Trophoblast cell (in vitro differentiated cells and primary cell): ENCODE results near the gene PCF11.

ENCODE experiments used
- DNase-seq, 2 donors: peaks; one replicate each; pipeline ENCODE4 v3.0.0-alpha.2; 2016
- H2AFZ ChIP-seq: 2 replicates; pipeline ENCODE4 v1.6.1; 2013; ENCODE audit warnings: low read length, moderate library complexity, mild to moderate bottlenecking; ENCODE audit not compliant: insufficient read depth, poor library complexity
- H2AK5ac ChIP-seq: 2 replicates; pipeline ENCODE4 v1.6.1; 2013; ENCODE audit warnings: mild to moderate bottlenecking, low read length
- H2BK120ac ChIP-seq: 2 replicates; pipeline ENCODE4 v1.6.1; 2013; ENCODE audit warnings: low read length, mild to moderate bottlenecking, moderate library complexity; ENCODE audit not compliant: insufficient read depth, poor library complexity
- H2BK12ac ChIP-seq: 2 replicates; pipeline ENCODE4 v1.6.1; 2013; ENCODE audit warnings: mild to moderate bottlenecking, low read length, moderate library complexity
- H2BK5ac ChIP-seq: 2 replicates; pipeline ENCODE4 v1.6.1; 2013; ENCODE audit warnings: low read length, low read depth, moderate library complexity, mild to moderate bottlenecking; ENCODE audit not compliant: poor library complexity
- H3K14ac ChIP-seq: 2 replicates; pipeline ENCODE4 v1.6.1; 2013; ENCODE audit warnings: mild to moderate bottlenecking, low read length
- H3K18ac ChIP-seq: 2 replicates; pipeline ENCODE4 v1.6.1; 2013; ENCODE audit warnings: mild to moderate bottlenecking, low read length
- H3K23ac ChIP-seq: 2 replicates; pipeline ENCODE4 v1.6.1; 2013; ENCODE audit warnings: low read length
- H3K27ac ChIP-seq: 2 replicates; pipeline ENCODE4 v1.5.1; 2013; ENCODE audit warnings: low read depth, mild to moderate bottlenecking, inconsistent platforms, low read length, moderate library complexity
- H3K27me3 ChIP-seq: 2 replicates; pipeline ENCODE4 v1.6.1; 2013; ENCODE audit warnings: inconsistent platforms, mild to moderate bottlenecking, low read length, moderate library complexity; ENCODE audit not compliant: insufficient read depth
- H3K36me3 ChIP-seq, 2 experiments: 1 replicate in 1 of 2; 2 replicates in 1 of 2; pipeline ENCODE4 v1.6.1; 2013; ENCODE audit warnings: low read length in 2 of 2, mild to moderate bottlenecking in 2 of 2, moderate library complexity in 1 of 2; ENCODE audit not compliant: insufficient read depth in 2 of 2, control insufficient read depth in 1 of 2
- H3K4ac ChIP-seq: 2 replicates; pipeline ENCODE4 v1.6.1; 2013; ENCODE audit warnings: low read depth, mild to moderate bottlenecking, low read length, moderate library complexity
- H3K4me1 ChIP-seq, 2 experiments: 1 replicate in 1 of 2; 2 replicates in 1 of 2; pipeline ENCODE4 v1.6.1; 2013; ENCODE audit warnings: low read length in 2 of 2, mild to moderate bottlenecking in 2 of 2, moderate library complexity in 1 of 2; ENCODE audit not compliant: insufficient read depth in 2 of 2, control insufficient read depth in 1 of 2
- H3K4me2 ChIP-seq: 2 replicates; pipeline ENCODE4 v1.6.1; 2013; ENCODE audit warnings: inconsistent platforms, mild to moderate bottlenecking, low read length, moderate library complexity
- H3K4me3 ChIP-seq: 2 replicates; pipeline ENCODE4 v1.5.1; 2013; ENCODE audit warnings: mild to moderate bottlenecking, low read depth, low read length, inconsistent platforms
- H3K79me1 ChIP-seq: one replicate; pipeline ENCODE4 v1.6.1; 2013; ENCODE audit warnings: low read length
- H3K79me2 ChIP-seq: 2 replicates; pipeline ENCODE4 v1.6.1; 2013; ENCODE audit warnings: low read length, mild to moderate bottlenecking; ENCODE audit not compliant: control insufficient read depth, insufficient read depth, poor library complexity
- H3K9ac ChIP-seq: 2 replicates; pipeline ENCODE4 v1.6.1; 2013; ENCODE audit warnings: mild to moderate bottlenecking, low read length
- H3K9me3 ChIP-seq: 2 replicates; pipeline ENCODE4 v1.6.1; 2013; ENCODE audit warnings: low read depth, mild to moderate bottlenecking, control low read depth, inconsistent platforms, low read length; ENCODE audit not compliant: insufficient read depth
- H4K12ac ChIP-seq: 2 replicates; pipeline ENCODE4 v1.6.1; 2013; ENCODE audit warnings: low read depth, mild to moderate bottlenecking, low read length, moderate library complexity
- H4K8ac ChIP-seq: 2 replicates; pipeline ENCODE4 v1.6.1; 2013; ENCODE audit warnings: low read depth, mild to moderate bottlenecking, low read length, moderate library complexity
- H4K91ac ChIP-seq: one replicate; pipeline ENCODE4 v1.6.1; 2013; ENCODE audit warnings: low read depth, mild to moderate bottlenecking, low read length, moderate library complexity
- WGBS: extraction: QIAGEN DNeasy Blood & Tissue Kit; methylation state at CpG from one replicate; pipeline ENCODE4 v1.1.7; 2013; ENCODE audit warnings: missing lambda C conversion rate; ENCODE audit not compliant: insufficient read length, insufficient coverage; ENCODE audit errors: extremely low coverage; 5-methylcytosine and 5-hydroxymethylcytosine counted together

PCF11 gene

DNA sequence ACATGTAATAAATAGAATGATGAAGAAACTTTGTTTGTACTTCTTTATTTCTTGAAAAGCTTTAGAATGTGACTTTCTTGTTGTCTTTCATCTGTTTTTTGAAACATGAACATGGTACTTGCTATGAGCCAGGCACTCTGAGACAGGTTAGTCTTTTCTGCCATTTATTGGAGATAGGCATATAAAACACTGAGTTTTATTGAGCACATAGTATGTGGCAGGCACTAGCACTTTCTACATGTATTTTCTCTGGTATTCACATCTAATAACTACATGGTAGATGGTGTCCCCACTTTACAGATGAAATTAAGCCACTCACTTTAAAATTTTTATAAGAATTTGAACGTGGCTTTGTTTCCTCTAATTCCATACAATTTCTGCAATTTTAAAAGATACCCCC is 28.8 kb downstream of the PCF11 start:
- Histone ChIP-seq H2BK12ac (no peak overlapping the region), H3K4me3 (no peak overlapping the region), H4K8ac (no peak overlapping the region), H3K18ac (no peak overlapping the region), H3K79me1 (no peaks in the 10 kb centered on the region), H3K23ac (no peak overlapping the region), H4K12ac (no peak overlapping the region), H3K14ac (no peak overlapping the region), H3K36me3 (peaks cover 18 to 22% of the 10 kb centered on the region in 2 experiments), H3K27ac (no peak overlapping the region), H3K9me3 (no peaks in the 10 kb centered on the region), H2AK5ac (no peak overlapping the region), H3K27me3 (no peaks in the 10 kb centered on the region), H2BK5ac (no peak overlapping the region), H2BK120ac (no peak overlapping the region), H3K4me2 (no peak overlapping the region), H4K91ac (no peak overlapping the region), H3K4ac (no peak overlapping the region), H2AFZ (no peak overlapping the region), H3K4me1 (no peaks in the 10 kb centered on the region), H3K9ac (no peak overlapping the region), H3K79me2 (no peaks in the 10 kb centered on the region)
- no peak for DNase-seq
- no CpG with 5 or more reads among the region's 1 CpG for WGBS

DNA sequence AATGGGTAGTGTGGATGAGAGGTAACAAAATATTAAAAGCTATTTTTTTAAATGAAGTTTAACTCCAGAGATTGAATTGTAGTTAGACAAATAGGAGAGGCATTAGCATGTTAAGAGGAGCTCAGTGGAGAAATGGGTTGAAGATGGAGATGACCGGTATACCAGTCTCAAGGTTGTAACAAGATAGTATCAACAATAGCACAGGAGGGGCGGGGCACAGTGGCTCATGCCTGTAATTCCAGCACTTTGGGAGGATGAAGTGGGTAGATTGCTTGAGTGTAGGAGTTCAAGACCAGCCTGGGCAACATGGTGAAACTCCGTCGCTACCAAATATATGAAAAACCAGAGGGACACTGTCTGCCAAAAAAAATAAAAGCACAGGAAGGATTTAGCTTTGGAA is 30.5 kb downstream of the PCF11 start:
- no peaks in the 10 kb centered on the region for H3K4me1 ChIP-seq
- H2BK12ac ChIP-seq = no peak overlapping the region
- no peak overlapping the region for H2BK120ac ChIP-seq
- H3K18ac ChIP-seq = no peak overlapping the region
- WGBS = no CpG with 5 or more reads among the region's 4 CpGs
- no peak overlapping the region for H2AFZ ChIP-seq
- no peaks in the 10 kb centered on the region for H3K79me1 ChIP-seq
- H4K8ac ChIP-seq = no peak overlapping the region
- no peak overlapping the region for H3K14ac ChIP-seq
- no peak overlapping the region for H3K4ac ChIP-seq
- H3K36me3 ChIP-seq = peaks cover 22 to 23% of the 10 kb centered on the region in 2 experiments
- no peaks in the 10 kb centered on the region for H3K27me3 ChIP-seq
- no peaks in the 10 kb centered on the region for H3K9me3 ChIP-seq
- H3K23ac ChIP-seq = no peak overlapping the region
- DNase-seq = peak in 1 of 2 donors; percentile 14
- no peak overlapping the region for H4K91ac ChIP-seq
- no peak overlapping the region for H3K9ac ChIP-seq
- no peak overlapping the region for H2BK5ac ChIP-seq
- no peak overlapping the region for H3K4me2 ChIP-seq
- no peak overlapping the region for H4K12ac ChIP-seq
- H3K79me2 ChIP-seq = no peaks in the 10 kb centered on the region
- no peak overlapping the region for H3K4me3 ChIP-seq
- no peak overlapping the region for H3K27ac ChIP-seq
- no peak overlapping the region for H2AK5ac ChIP-seq

GRCh38 chr11:83191491-83191890 is 34.6 kb downstream of the PCF11 start:
- Histone ChIP-seq H2BK120ac (no peak overlapping the region), H3K14ac (no peak overlapping the region), H3K4me1 (peaks cover 0 to 5% of the 10 kb centered on the region in 2 experiments), H3K79me1 (peaks cover 2% of the 10 kb centered on the region), H2AK5ac (no peak overlapping the region), H3K79me2 (no peaks in the 10 kb centered on the region), H3K9ac (no peak overlapping the region), H3K4me3 (no peak overlapping the region), H4K12ac (no peak overlapping the region), H3K9me3 (no peaks in the 10 kb centered on the region), H2BK12ac (no peak overlapping the region), H3K23ac (no peak overlapping the region), H3K18ac (no peak overlapping the region), H3K27ac (no peak overlapping the region), H3K4ac (no peak overlapping the region), H3K4me2 (no peak overlapping the region), H3K36me3 (peaks cover 12 to 15% of the 10 kb centered on the region in 2 experiments), H2AFZ (no peak overlapping the region), H2BK5ac (no peak overlapping the region), H4K91ac (no peak overlapping the region), H4K8ac (no peak overlapping the region), H3K27me3 (no peaks in the 10 kb centered on the region)
- DNase-seq = peak; percentile 2 to 63
- WGBS = no CpG with 5 or more reads among the region's 5 CpGs

- H3K27ac ChIP-seq = no peak overlapping the region
- no peak overlapping the region for H3K4me3 ChIP-seq
- H3K4me1 ChIP-seq = peaks cover 0 to 5% of the 10 kb centered on the region in 2 experiments
- H3K23ac ChIP-seq = no peak overlapping the region
- no peak overlapping the region for H2BK120ac ChIP-seq
- H2BK12ac ChIP-seq = no peak overlapping the region
- H3K79me1 ChIP-seq = peaks cover 2% of the 10 kb centered on the region
- H2AFZ ChIP-seq = no peak overlapping the region
- H3K36me3 ChIP-seq = peaks cover 11 to 15% of the 10 kb centered on the region in 2 experiments
- H2AK5ac ChIP-seq = no peak overlapping the region
- no peak overlapping the region for H4K91ac ChIP-seq
- H3K27me3 ChIP-seq = no peaks in the 10 kb centered on the region
- no CpG with 5 or more reads among the region's 11 CpGs for WGBS
- no peaks in the 10 kb centered on the region for H3K9me3 ChIP-seq
- no peak overlapping the region for H4K8ac ChIP-seq
- H3K4me2 ChIP-seq = no peak overlapping the region
- H3K4ac ChIP-seq = no peak overlapping the region
- no peak overlapping the region for H3K9ac ChIP-seq
- H3K14ac ChIP-seq = no peak overlapping the region
- no peak overlapping the region for H2BK5ac ChIP-seq
- no peak overlapping the region for H3K18ac ChIP-seq
- H4K12ac ChIP-seq = no peak overlapping the region
- no peaks in the 10 kb centered on the region for H3K79me2 ChIP-seq
- peak; percentile 27 to 65 for DNase-seq
Observed at GRCh38 chr11:83191986-83192385, 35.1 kb downstream of the PCF11 start.
